Neuron (in vitro differentiated cells): ENCODE results near the gene MRNIP.
"Not testable (repeated sequence)": the region's sequence is repeated elsewhere in the genome, so short reads cannot be mapped to it uniquely, and the experiment has no call there.

Experiments
- H2AFZ ChIP-seq: one replicate; pipeline ENCODE4 v1.6.1; 2013; ENCODE audit warnings: low read depth, mild to moderate bottlenecking, inconsistent platforms, low read length, moderate library complexity
- H3K27me3 ChIP-seq: one replicate; pipeline ENCODE4 v1.6.1; 2013; ENCODE audit warnings: low read length; ENCODE audit not compliant: insufficient read depth
- H3K36me3 ChIP-seq: one replicate; pipeline ENCODE4 v1.6.1; 2013; ENCODE audit warnings: low read length; ENCODE audit not compliant: insufficient read depth
- H3K4me1 ChIP-seq: one replicate; pipeline ENCODE4 v1.6.1; 2013; ENCODE audit warnings: low read length; ENCODE audit not compliant: insufficient read depth
- H3K4me3 ChIP-seq: 2 replicates; pipeline ENCODE4 v1.5.1; 2013; ENCODE audit warnings: mild to moderate bottlenecking, low read length, moderate library complexity
- H3K9me3 ChIP-seq: one replicate; pipeline ENCODE4 v1.6.1; 2013; ENCODE audit warnings: low read length

The MRNIP gene

DNA sequence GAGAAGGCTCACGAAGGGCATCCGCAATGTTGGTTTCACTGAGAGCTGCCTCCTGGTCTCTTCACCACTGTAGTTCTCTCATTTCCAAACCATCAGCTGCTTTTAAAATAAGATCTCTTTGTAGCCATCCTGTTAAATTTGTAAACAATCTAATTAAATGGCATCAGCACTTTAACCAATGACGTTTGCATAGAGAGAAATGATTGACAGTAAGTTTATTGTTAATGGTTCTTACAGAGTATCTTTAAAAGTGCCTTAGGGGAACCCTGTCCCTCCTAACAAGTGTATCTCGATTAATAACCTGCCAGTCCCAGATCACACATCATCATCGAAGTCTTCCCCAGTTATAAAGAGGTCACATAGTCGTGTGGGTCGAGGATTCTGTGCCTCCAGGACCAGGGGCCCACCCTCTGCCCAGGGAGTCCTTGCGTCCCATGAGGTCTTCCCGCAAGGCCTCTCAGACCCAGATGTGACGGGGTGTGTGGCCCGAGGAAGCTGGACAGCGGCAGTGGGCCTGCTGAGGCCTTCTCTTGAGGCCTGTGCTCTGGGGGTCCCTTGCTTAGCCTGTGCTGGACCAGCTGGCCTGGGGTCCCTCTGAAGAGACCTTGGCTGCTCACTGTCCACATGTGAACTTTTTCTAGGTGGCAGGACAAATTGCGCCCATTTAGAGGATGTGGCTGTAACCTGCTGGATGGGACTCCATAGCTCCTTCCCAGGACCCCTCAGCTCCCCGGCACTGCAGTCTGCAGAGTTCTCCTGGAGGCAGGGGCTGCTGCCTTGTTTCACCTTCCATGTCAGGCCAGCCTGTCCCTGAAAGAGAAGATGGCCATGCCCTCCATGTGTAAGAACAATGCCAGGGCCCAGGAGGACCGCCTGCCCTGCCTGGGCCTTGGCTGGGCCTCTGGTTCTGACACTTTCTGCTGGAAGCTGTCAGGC lies 21.3 kb downstream of the MRNIP start:
- Histone ChIP-seq H3K4me3 (no peak overlapping the region), H3K9me3 (no peaks in the 10 kb centered on the region), H3K36me3 (peaks cover 76% of the 10 kb centered on the region)

DNA sequence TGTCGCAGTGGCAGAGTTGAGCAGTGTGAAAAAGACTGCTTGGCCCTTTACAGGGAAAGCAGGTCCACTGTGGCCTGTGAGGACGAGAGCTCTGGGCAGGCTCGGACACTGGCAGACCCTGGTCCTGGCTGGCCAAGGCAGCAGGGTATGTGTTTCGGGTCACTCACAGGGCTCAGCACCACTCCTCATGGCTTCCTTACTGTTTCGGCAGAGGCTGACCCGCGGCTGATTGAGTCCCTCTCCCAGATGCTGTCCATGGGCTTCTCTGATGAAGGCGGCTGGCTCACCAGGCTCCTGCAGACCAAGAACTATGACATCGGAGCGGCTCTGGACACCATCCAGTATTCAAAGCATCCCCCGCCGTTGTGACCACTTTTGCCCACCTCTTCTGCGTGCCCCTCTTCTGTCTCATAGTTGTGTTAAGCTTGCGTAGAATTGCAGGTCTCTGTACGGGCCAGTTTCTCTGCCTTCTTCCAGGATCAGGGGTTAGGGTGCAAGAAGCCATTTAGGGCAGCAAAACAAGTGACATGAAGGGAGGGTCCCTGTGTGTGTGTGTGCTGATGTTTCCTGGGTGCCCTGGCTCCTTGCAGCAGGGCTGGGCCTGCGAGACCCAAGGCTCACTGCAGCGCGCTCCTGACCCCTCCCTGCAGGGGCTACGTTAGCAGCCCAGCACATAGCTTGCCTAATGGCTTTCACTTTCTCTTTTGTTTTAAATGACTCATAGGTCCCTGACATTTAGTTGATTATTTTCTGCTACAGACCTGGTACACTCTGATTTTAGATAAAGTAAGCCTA lies 22.2 kb downstream of the MRNIP start:
- peaks cover 72% of the 10 kb centered on the region for H3K36me3 ChIP-seq
- H3K4me1 ChIP-seq: no peaks in the 10 kb centered on the region
- no peak overlapping the region for H3K4me3 ChIP-seq
- H3K9me3 ChIP-seq: no peaks in the 10 kb centered on the region
- no peak overlapping the region for H2AFZ ChIP-seq
- no peaks in the 10 kb centered on the region for H3K27me3 ChIP-seq

More for the DNA sequence above, 21.3 kb downstream of the MRNIP start:
- Histone ChIP-seq H3K27me3 (no peaks in the 10 kb centered on the region), H2AFZ (no peak overlapping the region), H3K4me1 (no peaks in the 10 kb centered on the region)

DNA sequence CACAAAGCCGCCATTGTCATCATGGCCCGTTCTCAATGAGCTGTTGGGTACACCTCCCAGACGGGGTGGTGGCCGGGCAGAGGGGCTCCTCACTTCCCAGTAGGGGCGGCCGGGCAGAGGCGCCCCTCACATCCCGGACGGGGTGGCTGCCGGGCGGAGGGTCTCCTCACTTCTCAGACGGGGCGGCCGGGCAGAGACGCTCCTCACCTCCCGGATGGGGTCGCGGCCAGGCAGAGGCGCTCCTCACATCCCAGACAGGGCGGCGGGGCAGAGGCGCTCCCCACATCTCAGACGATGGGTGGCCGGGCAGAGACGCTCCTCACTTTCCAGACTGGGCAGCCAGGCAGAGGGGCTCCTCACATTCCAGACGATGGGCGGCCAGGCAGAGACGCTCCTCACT lies 23.7 kb downstream of the MRNIP start:
- H2AFZ ChIP-seq, H3K4me3 ChIP-seq, H3K4me1 ChIP-seq, H3K27me3 ChIP-seq, H3K9me3 ChIP-seq: not testable (repeated sequence)
- peaks cover 66% of the 10 kb centered on the region for H3K36me3 ChIP-seq

DNA sequence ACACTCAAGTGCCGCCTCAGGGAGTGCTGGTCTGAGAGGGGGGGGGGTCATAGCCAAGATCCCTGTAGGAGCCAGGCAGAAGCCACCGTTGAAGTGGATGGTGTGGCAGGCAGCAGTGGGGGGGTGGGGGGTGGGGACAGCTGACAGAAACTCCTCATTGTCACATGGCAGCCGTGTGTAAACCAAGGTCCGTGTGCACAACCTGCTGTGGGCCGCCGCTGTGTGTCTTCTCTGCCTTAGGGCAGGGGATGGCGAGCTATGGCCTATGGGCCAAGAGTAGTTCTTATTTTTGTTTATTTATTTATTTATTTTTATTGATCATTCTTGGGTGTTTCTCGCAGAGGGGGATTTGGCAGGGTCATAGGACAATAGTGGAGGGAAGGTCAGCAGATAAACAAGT lies 24.5 kb downstream of the MRNIP start:
- H3K27me3 ChIP-seq: no peaks in the 10 kb centered on the region
- peaks cover 66% of the 10 kb centered on the region for H3K36me3 ChIP-seq
- no peaks in the 10 kb centered on the region for H3K4me1 ChIP-seq
- H3K4me3 ChIP-seq: no peak overlapping the region
- no peak overlapping the region for H2AFZ ChIP-seq
- H3K9me3 ChIP-seq: peaks cover 5% of the 10 kb centered on the region

DNA sequence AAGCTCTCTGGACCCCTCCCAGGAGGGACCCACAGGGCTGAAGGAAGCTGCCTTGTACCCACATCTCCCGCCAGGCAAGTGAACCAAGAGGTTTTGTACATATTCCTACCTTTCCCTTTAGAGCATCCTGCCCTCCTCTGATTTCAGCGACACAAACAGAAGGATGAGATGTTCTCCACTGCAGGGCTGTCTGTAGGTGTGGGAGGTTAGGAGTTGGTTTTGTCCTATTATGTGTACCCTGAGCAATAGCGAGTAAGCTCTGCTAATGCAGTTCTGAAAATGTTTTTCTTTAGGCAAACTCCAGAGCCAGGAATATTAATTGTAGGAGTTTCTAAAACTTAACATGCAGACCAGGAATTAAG lies 24.9 kb downstream of the MRNIP start:
- Histone ChIP-seq H2AFZ (no peak overlapping the region), H3K36me3 (peaks cover 69% of the 10 kb centered on the region), H3K27me3 (no peaks in the 10 kb centered on the region), H3K4me3 (no peak overlapping the region), H3K9me3 (peaks cover 5% of the 10 kb centered on the region), H3K4me1 (no peaks in the 10 kb centered on the region)

DNA sequence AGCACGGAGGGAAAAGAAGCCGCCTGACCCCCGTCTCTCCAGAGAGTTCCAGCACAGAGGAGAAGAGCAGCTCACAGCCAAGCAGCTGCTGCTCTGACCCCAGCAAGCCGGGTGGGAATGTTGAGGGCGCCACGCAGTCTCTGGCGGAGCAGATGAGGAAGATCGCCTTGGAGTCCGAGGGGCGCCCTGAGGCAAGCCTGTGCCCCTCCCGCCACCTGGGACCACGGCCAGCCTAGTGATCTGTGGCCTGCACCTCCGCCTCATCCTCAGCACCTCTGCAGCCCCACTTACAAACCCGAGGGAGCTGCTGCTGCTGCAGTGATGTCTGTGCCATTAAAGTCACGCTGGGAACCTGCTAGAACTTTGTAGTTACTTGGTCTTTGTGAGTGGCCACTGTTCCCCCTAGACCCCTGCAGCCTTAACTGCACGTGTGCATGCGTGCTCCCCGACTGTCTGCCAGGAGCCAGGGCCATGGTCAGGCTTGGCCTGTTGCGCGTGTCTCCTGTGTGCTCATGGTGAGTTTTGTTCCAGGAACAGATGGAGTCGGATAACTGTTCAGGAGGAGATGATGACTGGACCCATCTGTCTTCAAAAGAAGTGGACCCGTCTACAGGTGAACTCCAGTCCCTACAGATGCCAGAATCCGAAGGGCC lies 25.4 kb downstream of the MRNIP start:
- H3K27me3 ChIP-seq: no peaks in the 10 kb centered on the region
- no peaks in the 10 kb centered on the region for H3K4me1 ChIP-seq
- no peak overlapping the region for H3K4me3 ChIP-seq
- H3K36me3 ChIP-seq: peaks cover 67% of the 10 kb centered on the region
- no peak overlapping the region for H2AFZ ChIP-seq
- H3K9me3 ChIP-seq: peaks cover 5% of the 10 kb centered on the region

DNA sequence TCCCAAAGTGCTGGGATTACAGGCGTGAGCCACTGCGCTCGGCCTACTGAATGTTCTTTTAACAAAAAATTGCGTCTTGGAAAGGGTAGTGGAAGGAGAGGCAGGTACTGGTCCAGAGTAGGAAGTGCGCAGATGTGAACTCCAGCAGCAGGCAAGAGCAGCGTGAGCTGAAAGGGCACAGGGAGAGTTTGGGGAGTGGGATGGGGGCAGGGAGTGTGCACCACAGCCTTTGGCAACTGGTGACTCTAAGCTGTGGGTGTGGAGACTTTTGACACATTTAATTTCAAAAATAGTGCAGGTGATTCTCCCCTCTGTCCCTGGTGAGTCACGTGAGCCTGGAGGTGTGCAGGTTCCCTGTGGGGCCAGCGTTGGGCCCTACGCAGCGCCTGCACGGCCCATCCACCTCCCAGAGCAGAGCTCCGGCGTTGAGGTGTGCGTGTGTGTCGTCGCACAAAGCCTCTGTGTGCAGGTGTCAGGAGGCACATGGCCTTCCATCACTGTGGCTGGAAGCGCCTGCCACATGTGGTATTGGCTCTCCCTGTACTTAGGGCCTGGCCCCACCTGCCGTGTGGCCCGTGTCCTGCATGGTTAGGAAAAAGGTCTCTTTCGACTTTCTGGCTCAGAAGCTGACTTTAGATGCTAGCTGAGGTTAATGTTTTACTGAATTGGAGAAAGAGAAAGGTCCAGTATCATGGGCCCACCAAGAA lies 26.4 kb downstream of the MRNIP start:
- no peaks in the 10 kb centered on the region for H3K27me3 ChIP-seq
- no peak overlapping the region for H2AFZ ChIP-seq
- peaks cover 5% of the 10 kb centered on the region for H3K9me3 ChIP-seq
- no peak overlapping the region for H3K4me3 ChIP-seq
- H3K36me3 ChIP-seq: peaks cover 64% of the 10 kb centered on the region
- H3K4me1 ChIP-seq: no peaks in the 10 kb centered on the region

DNA sequence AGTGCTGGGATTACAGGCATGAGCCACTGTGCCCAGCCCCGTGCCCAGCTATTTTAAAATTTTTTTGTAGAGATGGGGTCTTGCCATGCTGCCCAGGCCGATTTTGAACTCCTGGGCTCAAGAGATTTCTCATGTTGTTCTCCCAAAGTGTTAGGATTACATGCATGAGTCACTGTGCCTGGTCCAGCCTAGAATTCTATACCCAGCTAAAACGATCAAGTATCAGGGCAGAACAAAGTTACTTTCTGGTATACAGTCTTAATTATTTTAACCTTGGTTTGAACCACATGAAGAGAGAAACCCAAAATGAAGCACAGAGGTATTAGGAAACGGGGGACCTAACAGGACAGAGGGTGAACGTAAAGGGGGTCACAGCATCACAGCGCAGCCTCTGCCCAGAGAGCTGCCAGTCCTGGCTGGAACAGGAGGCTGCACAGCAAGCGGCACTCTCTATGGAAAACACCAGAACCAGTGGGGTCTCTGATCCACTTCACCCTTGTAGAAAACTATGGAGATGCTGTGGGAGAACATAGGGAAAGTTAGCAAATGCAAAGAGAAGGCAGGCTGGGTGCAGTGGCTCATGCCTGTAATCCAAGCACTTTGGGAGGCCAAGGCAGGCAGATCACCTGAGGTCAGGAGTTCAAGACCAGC lies 27.7 kb downstream of the MRNIP start:
- no peaks in the 10 kb centered on the region for H3K27me3 ChIP-seq
- peaks cover 59% of the 10 kb centered on the region for H3K36me3 ChIP-seq
- H3K4me1 ChIP-seq: no peaks in the 10 kb centered on the region
- no peak overlapping the region for H3K4me3 ChIP-seq
- peaks cover 5% of the 10 kb centered on the region for H3K9me3 ChIP-seq
- H2AFZ ChIP-seq: no peak overlapping the region

DNA sequence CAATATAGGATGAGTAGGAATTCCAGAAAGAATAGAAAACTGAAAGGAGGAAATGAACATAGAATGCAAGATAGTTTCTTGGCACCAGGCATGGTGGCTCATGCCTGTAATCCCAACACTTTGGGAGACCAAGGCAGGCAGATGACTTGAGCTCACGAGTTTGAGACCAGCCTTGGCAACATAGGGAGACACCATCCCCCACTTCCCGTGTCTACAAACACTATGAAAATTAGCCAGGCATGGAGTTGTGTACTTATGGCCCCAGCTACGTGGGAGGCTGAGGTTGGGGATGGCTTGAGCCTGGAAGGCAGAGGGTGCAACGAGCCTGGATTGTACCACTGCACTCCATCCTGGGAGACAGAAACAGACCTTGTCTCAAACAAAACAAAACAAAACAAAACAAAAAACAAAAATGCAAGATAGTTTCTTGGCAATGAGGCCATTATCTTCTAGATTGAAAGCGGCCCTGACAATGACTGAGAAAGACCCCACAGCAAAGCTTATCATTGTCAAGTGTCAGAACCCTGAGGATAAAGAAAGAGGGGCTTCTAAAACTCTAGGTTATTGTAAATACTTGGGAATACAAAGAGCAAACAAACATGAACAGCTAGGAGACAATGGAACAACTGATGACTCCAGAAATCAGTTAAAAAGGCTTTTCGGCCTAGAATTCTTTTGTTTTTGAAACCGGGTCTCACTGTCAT lies 28.7 kb downstream of the MRNIP start:
- no peak overlapping the region for H2AFZ ChIP-seq
- no peak overlapping the region for H3K4me3 ChIP-seq
- H3K27me3 ChIP-seq: no peaks in the 10 kb centered on the region
- peaks cover 5% of the 10 kb centered on the region for H3K9me3 ChIP-seq
- peaks cover 69% of the 10 kb centered on the region for H3K36me3 ChIP-seq
- no peaks in the 10 kb centered on the region for H3K4me1 ChIP-seq

DNA sequence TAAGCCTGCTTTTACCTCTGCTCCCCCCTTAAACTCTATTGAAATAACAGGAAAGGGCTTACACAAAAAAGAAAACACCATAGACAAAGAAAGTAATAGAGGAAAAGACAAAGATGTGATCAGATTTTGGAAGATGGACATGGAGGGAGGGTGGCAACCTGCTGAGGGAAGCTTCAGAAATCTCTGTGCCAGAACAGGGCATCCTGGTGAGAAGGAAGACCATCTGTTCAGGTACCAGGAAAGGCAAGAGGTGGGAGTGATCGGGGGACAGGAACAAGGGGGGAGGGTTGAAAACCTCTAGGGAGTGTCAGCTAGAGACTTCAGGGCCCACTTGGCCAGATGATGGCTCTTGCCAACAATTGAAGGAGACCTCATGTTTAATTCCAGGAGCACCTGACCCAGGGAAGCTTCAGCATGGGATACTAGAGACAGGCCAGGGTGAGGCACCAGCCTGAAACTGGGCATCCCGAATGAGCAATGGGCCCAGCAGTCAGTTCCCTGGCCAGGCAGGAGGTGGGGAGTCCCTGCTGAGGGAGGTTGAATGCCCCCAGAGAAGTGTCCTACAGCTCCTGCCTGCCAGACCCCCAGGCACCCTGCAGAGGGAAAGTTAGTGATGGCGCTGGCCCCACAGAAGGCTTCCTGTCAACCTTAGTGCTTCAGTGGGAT lies 29.7 kb downstream of the MRNIP start:
- no peak overlapping the region for H2AFZ ChIP-seq
- H3K9me3 ChIP-seq: peaks cover 5% of the 10 kb centered on the region
- peaks cover 75% of the 10 kb centered on the region for H3K36me3 ChIP-seq
- H3K4me3 ChIP-seq: no peak overlapping the region
- H3K27me3 ChIP-seq: no peaks in the 10 kb centered on the region
- H3K4me1 ChIP-seq: no peaks in the 10 kb centered on the region

DNA sequence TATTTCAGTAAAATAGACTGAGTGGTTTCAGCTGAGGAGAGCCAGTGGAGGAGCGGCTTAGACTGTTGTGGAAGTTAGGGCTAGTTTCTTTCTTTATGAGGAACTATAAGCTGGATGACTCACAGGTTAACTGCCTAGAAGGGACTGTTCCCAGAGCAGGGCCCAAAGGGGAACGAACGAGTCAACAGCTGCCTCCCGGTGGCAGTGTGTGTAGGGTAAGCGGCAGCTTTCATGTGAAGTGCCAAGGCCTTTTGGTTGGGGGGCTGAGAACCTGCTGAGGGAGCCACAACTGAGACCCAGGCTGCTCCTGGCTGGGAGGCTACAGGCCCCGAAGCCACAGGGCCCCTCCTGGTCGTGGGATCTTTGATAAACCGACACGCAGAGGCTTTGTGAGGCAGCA lies 30.9 kb downstream of the MRNIP start:
- peaks cover 5% of the 10 kb centered on the region for H3K9me3 ChIP-seq
- H3K4me3 ChIP-seq: no peak overlapping the region
- no peaks in the 10 kb centered on the region for H3K27me3 ChIP-seq
- H3K4me1 ChIP-seq: peaks cover 3% of the 10 kb centered on the region
- no peak overlapping the region for H2AFZ ChIP-seq
- peaks cover 74% of the 10 kb centered on the region for H3K36me3 ChIP-seq
